Erythroblast (primary cell): Measurements from ENCODE around the gene EPHA1.
"Not testable (repeated sequence)": the region's sequence is repeated elsewhere in the genome, so short reads cannot be mapped to it uniquely, and the experiment has no call there.

Source experiments
- DNase-seq, 2 experiments: peaks; one replicate each; lab custom pipeline; 2025; lab: John Stamatoyannopoulos, UW
- GATA1 ChIP-seq: IDR thresholded peaks from 2 replicates; pipeline ENCODE4 v1.6.1; 2011; ENCODE audit warnings: low read depth, mild to moderate bottlenecking, control low read depth, low read length, moderate library complexity
- POLR2A ChIP-seq: IDR thresholded peaks from 2 replicates; pipeline ENCODE4 v1.6.1; 2011; ENCODE audit warnings: mild to moderate bottlenecking, low read length

EPHA1 gene

DNA sequence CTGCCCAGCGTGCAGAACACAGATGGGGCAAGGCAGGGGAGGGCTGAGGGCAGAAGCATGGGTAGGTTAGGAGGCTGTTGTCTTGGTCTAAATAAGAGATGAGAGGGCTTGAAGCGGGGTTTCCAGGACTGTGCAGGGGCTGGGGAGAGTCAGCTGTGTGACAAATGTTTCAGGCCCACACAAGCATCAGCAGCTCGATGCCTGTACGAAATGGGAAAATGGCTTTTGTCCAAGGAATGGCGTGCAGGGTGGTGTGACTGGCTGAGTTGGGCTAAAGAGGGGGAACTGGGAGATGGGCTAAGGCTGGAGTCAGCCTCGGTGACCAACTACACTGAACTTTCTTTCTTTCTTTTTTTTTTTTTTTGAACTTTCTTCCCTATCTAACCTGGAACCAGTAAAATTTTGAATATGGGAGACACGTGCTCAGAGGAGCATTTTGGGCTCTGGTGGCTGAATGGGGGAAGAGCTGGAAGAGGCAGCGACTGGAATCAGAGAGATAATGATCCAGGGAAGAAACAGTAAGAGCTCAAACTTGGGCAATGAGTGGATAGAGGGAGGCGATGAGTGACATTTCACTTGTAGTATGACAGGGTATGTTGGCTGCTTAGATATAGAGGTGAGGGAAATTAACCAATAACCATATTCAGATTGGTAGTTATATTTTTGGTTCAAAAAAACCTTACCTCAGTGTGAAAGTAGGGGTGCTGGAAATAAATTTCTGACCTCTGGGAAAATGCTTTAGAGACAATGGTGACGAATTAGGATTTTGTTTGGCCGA is 10.2 kb upstream of the EPHA1 start:
- no peak for TF ChIP-seq POLR2A
- no peak for TF ChIP-seq GATA1
- DNase-seq, result no peak

DNA sequence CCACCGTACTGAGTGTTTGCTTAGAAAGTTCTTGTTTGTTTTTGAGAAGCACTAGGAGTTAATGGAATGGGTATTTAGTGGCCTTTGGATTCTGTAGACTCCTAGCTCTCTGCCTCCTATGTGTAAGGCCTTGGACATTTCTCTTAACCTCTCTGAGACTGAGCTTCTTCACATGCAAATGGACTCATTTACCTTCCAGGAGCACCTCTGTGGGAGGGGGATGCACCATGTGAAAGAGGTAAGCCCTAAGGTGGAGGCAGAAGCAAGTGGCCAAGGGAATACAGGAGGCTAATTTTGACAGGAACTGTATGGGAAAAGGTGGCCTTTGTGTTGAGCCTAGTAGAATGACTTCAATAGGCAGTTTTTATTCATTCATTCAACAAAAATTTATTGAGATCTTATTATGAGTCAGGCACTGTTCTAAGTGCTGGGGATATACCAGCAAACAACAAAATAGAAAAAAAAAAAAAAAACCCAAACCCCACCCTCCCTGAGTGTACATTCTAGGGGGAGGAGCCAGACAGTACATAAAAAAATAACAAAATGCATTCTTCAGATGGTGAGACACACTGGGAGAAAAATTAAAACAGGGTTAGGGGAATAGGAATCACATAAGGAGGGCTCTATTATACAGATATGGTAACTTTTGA is 9.2 kb upstream of the EPHA1 start:
- no peak for TF ChIP-seq POLR2A
- TF ChIP-seq GATA1, result no peak
- DNase-seq, result no peak

DNA sequence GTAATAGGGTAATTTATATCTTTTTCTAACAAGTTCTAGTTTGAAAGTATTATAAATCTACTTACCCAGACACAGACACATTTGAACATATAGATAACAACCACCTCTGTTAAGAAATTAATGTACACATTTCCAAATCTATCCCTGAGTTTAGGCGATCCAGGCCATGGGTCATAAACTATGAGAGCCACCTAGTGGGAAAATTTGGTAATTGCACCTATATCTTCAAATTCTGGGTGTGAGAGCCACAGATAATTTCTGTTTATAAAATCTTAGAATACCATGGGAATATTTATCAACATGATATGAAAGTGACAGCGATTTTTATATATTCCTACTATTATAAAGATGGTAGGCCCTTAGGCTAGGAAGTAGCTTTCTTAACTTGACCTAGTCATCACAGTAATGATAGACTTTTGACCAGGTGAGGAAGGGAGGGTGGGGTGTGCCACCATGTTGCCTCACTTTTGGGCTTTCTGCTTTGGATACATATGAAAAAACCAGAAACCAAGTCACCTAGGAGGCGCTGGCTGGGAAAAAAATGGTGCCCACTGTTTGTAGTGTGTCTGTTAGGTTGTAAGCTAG is 8.0 kb upstream of the EPHA1 start:
- peak; percentile 28 to 64 for DNase-seq

DNA sequence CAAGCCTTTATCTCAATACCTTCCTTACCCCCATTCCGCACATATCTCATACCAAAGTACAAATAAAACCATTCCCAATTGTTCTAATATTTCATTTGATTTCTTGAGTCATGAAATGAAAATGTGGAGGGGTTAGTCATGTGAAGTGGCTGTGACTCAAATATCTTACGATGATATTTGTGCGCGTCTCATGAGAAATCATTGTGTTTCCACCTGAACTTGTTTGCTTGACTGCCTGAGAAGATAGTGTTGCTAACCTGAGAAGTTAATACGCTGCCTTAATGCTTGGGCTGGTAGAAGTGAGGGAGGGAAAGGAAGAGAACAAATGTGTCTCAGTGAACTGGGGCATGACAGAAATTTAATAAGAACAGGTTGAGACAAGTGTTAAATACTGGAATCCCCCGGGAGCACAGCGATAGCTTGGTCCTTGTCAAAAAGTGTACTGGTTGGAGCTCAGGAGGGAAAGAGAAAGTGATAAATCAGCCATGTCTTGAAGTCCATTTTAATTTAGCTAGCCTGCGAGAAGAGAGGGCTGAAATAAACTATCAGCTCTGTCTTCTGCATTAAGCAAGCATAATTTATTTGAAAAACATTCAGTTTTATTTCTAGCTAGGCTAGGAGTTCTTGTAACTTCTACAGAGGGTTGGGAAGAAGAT is 7.2 kb upstream of the EPHA1 start:
- TF ChIP-seq GATA1 (no peak), POLR2A (no peak)
- no peak for DNase-seq

More for the DNA sequence above, 8.0 kb upstream of the EPHA1 start:
- TF ChIP-seq POLR2A, result no peak

DNA sequence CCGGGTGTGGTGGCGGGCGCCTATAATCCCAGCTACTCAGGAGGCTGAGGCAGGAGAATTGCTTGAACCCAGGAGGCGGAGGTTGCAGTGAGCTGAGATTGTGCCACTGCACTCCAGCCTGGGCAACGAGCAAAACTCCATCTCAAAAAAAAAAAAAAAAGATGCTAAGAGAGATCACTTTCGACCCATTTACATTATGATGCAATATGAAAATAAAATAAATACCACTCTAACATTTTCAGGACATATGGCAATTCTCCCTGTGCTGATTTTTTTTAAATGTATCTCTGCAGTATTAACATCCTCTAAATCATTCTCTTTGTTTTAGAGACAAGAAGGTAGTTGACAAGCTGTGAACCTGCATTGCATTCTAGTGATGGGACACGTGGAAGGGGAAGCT is 6.6 kb upstream of the EPHA1 start:
- DNase-seq, result not testable (repeated sequence)

DNA sequence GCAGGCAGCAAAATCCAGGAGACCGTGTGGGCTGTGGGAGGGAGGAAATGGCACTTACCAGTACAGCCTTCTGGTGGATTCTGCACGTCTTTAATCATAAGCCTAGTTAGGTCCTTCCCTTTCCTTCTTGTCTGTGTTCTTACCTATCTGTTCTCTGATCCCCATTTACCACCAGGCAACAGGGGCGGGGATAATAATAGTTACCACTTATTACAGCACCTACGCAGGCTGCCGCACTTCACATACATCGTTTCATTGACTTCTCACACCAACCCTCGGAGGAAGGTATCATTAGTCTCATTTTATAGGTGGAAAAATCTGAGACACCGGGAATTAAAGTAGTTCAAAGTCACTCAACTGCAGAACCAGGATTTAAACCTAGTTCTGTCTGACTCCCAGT is 4.5 kb upstream of the EPHA1 start:
- DNase-seq, result no peak
- TF ChIP-seq GATA1 (no peak), POLR2A (no peak)

DNA sequence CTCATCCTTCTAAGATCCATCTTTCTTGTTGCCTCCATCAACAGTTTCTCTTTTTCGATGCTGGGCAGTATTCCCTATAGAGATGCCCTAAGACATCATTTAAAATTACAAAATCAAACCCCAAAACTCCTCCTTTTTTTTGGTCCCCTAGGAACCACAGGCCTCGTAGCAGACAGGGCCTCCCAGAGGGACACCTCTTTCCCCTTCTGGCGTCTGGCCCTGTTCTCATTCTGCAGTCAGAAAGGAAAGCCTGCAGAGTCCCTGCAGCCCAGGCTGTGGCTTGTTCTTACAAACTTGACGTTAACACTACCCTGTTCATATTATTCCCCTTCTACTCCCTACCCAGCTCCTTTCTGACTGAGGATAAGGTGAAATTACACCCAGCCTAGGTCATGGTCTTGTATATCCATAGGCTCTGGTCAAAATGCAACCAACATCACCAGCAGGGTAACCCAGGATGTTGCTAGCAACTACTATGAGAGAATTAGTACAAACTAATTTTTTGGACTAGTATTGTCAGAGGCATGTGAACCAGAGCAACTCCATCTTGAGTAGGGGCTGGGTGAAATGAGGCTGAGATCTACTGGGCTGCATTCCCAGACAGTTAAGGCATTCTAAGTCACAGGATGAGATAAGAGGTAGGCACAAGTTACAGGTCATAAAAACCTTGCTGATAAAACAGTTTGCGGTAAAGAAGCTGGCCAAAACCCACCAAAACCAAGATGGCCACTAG is 3.5 kb upstream of the EPHA1 start:
- TF ChIP-seq POLR2A, result no peak
- TF ChIP-seq GATA1, result no peak
- no peak for DNase-seq

DNA sequence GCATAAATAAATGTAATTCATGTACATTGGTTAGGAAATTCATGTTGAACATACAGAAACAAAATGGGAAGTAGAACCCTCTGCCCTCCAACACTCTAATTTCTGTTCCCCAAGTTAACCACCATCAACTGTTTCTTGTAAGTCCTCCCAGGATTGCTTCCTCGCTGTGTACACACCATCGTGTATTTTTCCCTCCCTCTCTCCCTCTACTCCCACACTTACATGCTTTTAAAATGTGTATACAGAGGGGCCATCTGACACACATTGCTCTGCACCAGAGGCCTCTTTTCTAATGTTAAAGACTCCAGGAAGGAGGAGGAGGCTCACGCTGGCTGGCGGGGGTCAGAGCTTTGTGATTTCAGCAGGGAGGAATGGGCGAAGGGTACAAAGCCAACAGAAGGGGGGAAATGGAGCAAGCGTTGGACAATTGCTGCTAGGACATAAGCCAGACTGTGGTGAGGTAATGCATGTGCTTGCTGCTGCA is 1.9 kb upstream of the EPHA1 start:
- no peak for DNase-seq
- TF ChIP-seq GATA1, result no peak
- no peak for TF ChIP-seq POLR2A

DNA sequence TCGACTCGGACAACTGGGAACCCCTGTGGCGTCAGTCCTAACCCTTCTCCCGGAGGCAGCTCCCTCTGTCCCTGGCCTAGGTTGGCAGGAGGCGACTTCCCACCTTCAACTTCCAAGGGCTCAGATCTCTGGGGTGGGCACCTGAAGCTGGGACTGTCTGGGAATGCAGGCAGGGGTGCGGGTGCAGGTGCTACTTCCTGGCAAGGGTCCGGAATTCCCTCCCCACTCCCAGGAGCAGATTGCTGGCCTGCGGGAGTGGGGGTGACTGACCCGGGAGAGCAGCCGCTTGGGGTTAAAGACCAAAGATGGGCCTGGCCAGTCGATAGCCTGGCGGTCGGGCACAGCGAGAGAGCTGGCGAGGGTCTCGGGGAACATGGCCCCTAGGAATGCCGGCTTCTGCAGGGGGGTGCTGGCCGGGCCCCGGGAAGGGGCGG is 387 bp downstream of the EPHA1 start:
- no peak for DNase-seq
- TF ChIP-seq GATA1 (no peak), POLR2A (no peak)

DNA sequence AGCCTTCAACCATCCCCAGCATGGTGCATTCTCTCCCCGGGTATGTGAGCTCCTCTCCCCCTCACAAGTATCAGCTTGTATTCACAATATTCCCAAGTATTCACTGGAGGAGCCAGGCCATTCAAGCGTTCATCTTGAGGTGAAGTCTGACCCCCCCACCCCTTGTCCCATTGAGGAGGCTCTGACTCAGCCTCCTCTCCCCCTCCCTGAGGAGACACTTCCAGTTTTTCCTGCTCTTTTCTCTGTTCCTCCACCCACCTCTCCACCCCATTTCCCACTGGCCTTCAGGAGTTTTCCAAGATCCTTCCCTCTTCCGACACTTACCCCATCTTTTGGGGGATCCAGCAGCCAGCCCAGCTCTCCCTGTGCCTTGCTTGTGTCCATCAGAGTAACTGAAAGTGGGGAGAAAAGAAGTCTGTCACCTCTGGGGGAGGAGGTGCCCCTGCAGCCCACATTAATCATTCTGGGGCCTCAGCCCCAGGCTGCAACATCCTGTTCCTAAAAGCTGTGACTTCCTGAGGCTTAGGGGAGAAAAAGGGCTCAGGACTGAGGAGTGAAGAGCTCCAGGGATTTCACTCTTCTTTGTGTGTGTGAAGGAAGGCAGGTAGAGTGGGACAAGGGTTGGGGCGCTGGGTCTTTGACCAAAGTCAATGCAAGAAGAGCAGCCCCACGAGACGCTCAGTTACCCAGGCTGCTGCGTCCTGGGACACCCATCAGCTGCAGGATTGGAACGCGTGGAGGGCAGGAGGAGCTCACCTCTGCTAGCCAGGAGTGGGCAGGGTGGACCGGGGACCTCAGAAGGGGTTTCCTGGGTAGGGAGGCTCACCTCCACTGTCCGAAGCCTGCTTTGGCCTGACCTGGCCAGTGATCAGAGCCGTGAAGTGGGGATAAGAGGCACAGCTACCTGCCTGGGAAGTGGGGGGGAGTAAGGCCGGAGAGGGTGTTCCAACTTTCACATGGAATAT is 1.1 kb downstream of the EPHA1 start:
- TF ChIP-seq POLR2A (no peak), GATA1 (no peak)
- no peak for DNase-seq

DNA sequence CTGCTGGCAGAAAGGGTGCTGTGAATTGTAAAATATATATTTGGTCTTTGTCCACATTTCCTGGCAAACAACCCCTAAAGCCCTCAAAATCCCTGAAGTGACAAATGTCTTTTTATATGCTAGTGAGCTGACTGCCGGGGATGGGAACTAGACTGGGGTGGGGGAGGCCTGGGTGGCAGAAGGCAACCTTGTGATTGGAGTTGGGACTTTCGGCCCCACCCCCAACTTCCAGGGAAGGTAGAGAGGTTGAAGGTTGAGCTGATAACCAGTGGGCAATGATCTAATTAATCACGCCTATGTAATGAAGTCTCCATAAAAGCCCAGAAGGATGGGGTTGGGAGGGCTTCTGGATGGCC is 2.7 kb downstream of the EPHA1 start:
- TF ChIP-seq GATA1 (no peak), POLR2A (no peak)
- DNase-seq, result no peak
